ENCODE measurements around the gene RNASE1. TPM values are rescaled to one million over a fixed set of nuclear protein-coding genes. Genes with fewer than 3 reads are reported as not detected.

Gene RNASE1
- total RNA-seq, 1 experiment from 2014 or later, result 6.2 TPM

- no peak for ATAC-seq
- no peaks in the 10 kb centered on the region; the same call in 1 of the 2 replicates for H3K27me3 Mint-ChIP-seq (ENCODE audit: low read depth)
- ChIA-PET POLR2A (interaction anchor here (0.5 kb wide), 1 partner anchor 930 kb away, joined by 3 read pairs; no protein-coding TSS in a partner anchor), CTCF (interaction anchor here (0.7 to 1.0 kb wide), 2 partner anchors 41 to 171 kb away, joined by 4 read pairs; no protein-coding TSS in a partner anchor)
- no peak overlapping the region for H3K4me3 Mint-ChIP-seq
- DNase-seq (ENCODE audit: low spot score), result no peak
- no peak overlapping the region; the same call in 1 of the 2 replicates for H3K27ac Mint-ChIP-seq
- H3K9me3 Mint-ChIP-seq, result no peaks in the 10 kb centered on the region
- no peaks in the 10 kb centered on the region for H3K36me3 Mint-ChIP-seq
- TF ChIP-seq OVOL2 (CRISPR knock-in tag; IDR thresholded peaks at IDR 0.05; ENCODE audit: borderline replicate concordance), result no peak
- no peak for TF ChIP-seq TCF7 (CRISPR knock-in tag; IDR thresholded peaks at IDR 0.05; ENCODE audit: low read depth)
- TF ChIP-seq JUN (CRISPR knock-in tag; IDR thresholded peaks at IDR 0.05), result no peak
- TF ChIP-seq ZNF263 (CRISPR knock-in tag; IDR thresholded peaks at IDR 0.05; ENCODE audit: low read depth), result no peak
- no peak for TF ChIP-seq AFF4 (CRISPR knock-in tag; IDR thresholded peaks at IDR 0.05; ENCODE audit: borderline replicate concordance)
- TF ChIP-seq NFE2L1 (CRISPR knock-in tag; IDR thresholded peaks at IDR 0.05), result no peak
- no peak for TF ChIP-seq CDX4 (CRISPR knock-in tag; IDR thresholded peaks at IDR 0.05; ENCODE audit: borderline replicate concordance)
- no peak for TF ChIP-seq ZNF396 (CRISPR knock-in tag; IDR thresholded peaks at IDR 0.05; ENCODE audit: borderline replicate concordance)
- TF ChIP-seq ZNF671 (CRISPR knock-in tag; IDR thresholded peaks at IDR 0.05), result no peak
- H3K4me1 Mint-ChIP-seq, result peaks cover 53% of the 10 kb centered on the region
Observed at GRCh38 chr14:20799456-20799891, 3.2 kb downstream of the RNASE1 start.

DNA sequence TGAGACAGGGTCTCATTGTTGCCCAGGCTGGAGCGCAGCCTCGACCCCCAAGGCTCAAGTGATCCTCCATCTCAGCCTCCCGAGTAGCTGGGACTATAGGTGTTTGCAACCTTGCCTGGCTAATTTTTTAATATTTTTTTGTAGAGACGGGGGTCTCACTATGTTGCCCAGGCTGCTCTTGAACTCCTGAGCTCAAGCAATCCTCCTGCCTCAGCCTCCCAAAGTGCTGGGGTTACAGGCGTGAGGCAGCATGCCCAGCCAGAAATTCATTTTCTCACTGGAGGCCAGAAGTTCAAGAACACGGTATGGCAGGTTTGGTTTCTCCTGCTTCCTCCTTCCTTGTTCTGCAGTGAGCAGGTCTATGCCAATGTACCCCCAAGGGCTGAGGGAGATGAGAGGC is 3.7 kb downstream of the RNASE1 start:
- no peaks in the 10 kb centered on the region; the same call in 1 of the 2 replicates for H3K27me3 Mint-ChIP-seq (ENCODE audit: low read depth)
- H3K27ac Mint-ChIP-seq, result no peak overlapping the region
- CTCF ChIA-PET, result interaction anchor here (1.0 kb wide), 1 partner anchor 172 kb away, joined by 4 read pairs; no protein-coding TSS in a partner anchor
- TF ChIP-seq ZNF121 (CRISPR knock-in tag; IDR thresholded peaks at IDR 0.05) (peak; percentile 50; the same call in 1 of the 2 replicates), ESRRA (CRISPR knock-in tag; IDR thresholded peaks at IDR 0.05; ENCODE audit: borderline replicate concordance) (no peak)
- H3K36me3 Mint-ChIP-seq, result no peaks in the 10 kb centered on the region
- POLR2A ChIA-PET, result no interaction called here
- DNase-seq (ENCODE audit: low spot score), result no peak
- ATAC-seq, result no peak
- no peak overlapping the region for H3K4me3 Mint-ChIP-seq
- H3K4me1 Mint-ChIP-seq, result peaks cover 53% of the 10 kb centered on the region
- H3K9me3 Mint-ChIP-seq, result no peaks in the 10 kb centered on the region

DNA sequence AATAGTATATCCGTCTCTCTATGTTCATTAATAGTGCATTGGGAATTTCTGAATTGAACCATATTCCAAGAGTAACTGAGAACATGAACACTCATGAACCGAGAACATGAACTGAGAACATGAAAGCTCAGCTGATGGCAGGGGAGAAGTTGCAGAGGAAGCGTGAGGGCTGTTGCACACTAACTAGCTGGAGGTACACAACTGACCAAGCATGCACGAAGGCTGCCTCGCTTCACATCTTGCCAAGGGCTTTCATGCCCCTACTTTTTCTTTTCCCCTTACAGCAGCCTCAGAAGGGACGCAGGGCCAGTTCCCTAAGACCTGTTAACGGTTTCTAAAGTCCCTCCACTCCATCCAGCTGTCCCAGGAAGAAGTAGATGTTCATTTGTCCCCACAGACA is 4.3 kb downstream of the RNASE1 start:
- no peaks in the 10 kb centered on the region for H3K9me3 Mint-ChIP-seq
- no peaks in the 10 kb centered on the region for H3K36me3 Mint-ChIP-seq
- ATAC-seq (no peak), DNase-seq (ENCODE audit: low spot score) (no peak)
- CTCF ChIA-PET, result interaction anchor here (1.0 kb wide), 1 partner anchor 173 kb away, joined by 4 read pairs; no protein-coding TSS in a partner anchor
- POLR2A ChIA-PET, result no interaction called here
- no peak overlapping the region for H3K27ac Mint-ChIP-seq
- H3K4me3 Mint-ChIP-seq, result no peak overlapping the region
- no peaks in the 10 kb centered on the region; the same call in 1 of the 2 replicates for H3K27me3 Mint-ChIP-seq (ENCODE audit: low read depth)
- H3K4me1 Mint-ChIP-seq, result peaks cover 53% of the 10 kb centered on the region
- TF ChIP-seq PRRX2 (CRISPR knock-in tag; IDR thresholded peaks at IDR 0.05) (no peak), IRF1 (CRISPR knock-in tag; IDR thresholded peaks at IDR 0.05) (no peak), TCF7 (CRISPR knock-in tag; IDR thresholded peaks at IDR 0.05; ENCODE audit: low read depth) (no peak), ATF1 (CRISPR knock-in tag; IDR thresholded peaks at IDR 0.05) (no peak), ZNF512 (CRISPR knock-in tag; IDR thresholded peaks at IDR 0.05; ENCODE audit: borderline replicate concordance) (no peak), FOXP1 (CRISPR knock-in tag; IDR thresholded peaks at IDR 0.05; ENCODE audit: borderline replicate concordance) (no peak), ZNF219 (CRISPR knock-in tag; IDR thresholded peaks at IDR 0.05; ENCODE audit: borderline replicate concordance) (no peak), ETV6 (CRISPR knock-in tag; IDR thresholded peaks at IDR 0.05) (no peak), HMGA2 (CRISPR knock-in tag; IDR thresholded peaks at IDR 0.05) (no peak), CBFB (CRISPR knock-in tag; IDR thresholded peaks at IDR 0.05; ENCODE audit: low read depth) (no peak), USF2 (CRISPR knock-in tag; IDR thresholded peaks at IDR 0.05) (no peak)
- TF ChIP-seq, protein P1, sequence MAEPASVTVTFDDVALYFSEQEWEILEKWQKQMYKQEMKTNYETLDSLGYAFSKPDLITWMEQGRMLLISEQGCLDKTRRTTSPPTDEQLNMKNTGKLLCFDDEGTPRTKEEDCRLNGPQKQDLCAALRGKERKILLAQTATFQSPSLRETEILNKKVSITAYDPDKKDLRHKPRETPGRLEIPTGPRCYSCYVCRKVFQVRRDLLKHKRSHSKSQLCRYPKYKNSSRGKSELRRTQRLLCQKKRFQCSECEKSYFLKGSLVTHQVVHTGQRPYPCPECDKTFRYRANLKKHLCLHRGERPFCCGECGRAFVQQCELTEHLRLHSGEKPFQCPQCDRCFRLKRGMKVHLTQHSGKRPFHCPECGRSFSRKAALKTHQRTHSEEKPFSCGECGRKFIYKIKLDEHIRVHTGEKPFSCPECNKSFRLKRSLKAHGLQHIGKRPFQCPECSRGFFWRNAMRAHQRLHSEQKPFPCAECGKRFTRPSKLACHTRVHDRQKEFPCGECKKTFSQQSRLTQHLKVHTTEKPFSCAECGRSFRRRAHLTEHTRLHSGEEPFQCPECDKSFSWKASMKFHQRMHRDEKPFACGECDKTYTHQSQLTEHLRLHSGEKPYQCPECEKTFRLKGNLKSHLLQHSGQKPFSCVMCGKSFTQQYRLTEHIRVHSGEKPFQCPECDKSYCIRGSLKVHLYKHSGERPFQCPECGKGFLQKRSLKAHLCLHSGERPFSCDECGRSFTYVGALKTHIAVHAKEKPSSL (CRISPR knock-in tag; conservative IDR thresholded peaks at IDR 0.05), result no peak

All from WTC11 (cell line).